HCT116 (cell line): Measurements from ENCODE around the gene MYO1G. TPM values are rescaled to one million over a fixed set of nuclear protein-coding genes. Genes with fewer than 3 reads are reported as not detected.

Source experiments
- ATAC-seq: fragments of 200-7000 bp; cut with Tn5 transposase; 2 replicates; pipeline ENCODE4 v1.9.1; 2020; ENCODE audit warnings: mild to moderate bottlenecking, moderate library complexity
- BruUV-seq: library from RNA; stranded (reverse); fragments of 400-500 nt; replicated peaks from 2 replicates; lab custom pipeline; 2021; lab: Mats Ljungman, UMichigan
- CTCF ChIA-PET: fragments of 300-600 bp; sonication (Branson Sonifier 250); formaldehyde crosslinking; loops from one replicate; lab custom pipeline; 2021; ENCODE audit warnings: antibody characterized with exemption; lab: Charles Lee
- POLR2A ChIA-PET: fragments of 300-600, 350-600 bp; sonication (Branson Sonifier 250); formaldehyde crosslinking; loops from one replicate; lab custom pipeline; 2021; ENCODE audit warnings: antibody characterized with exemption; lab: Charles Lee
- RAD21 ChIA-PET, 2 experiments: fragments of 300-600 bp; sonication (Branson Sonifier 250); formaldehyde crosslinking; loops; one replicate each; lab custom pipeline; 2023; ENCODE audit warnings: low total read pairs in 2 of 2; ENCODE audit not compliant: uncharacterized antibody in 2 of 2, unreplicated experiment in 2 of 2, low non-redundant PET in 1 of 2; lab: Charles Lee
- DNase-seq: peaks from one replicate; pipeline ENCODE4 v3.0.0-alpha.2; 2010; ENCODE audit warnings: low read depth, low spot score
- H2AFZ ChIP-seq: fragments of 200-600 bp; shearing (Covaris generic), sonication (generic); 2 replicates; pipeline ENCODE4 v1.6.1; 2017; ENCODE audit warnings: low read depth, mixed run types, mixed read lengths, antibody characterized with exemption, low read length; ENCODE audit not compliant: poor library complexity, severe bottlenecking
- H3K27ac ChIP-seq: 2 replicates; pipeline ENCODE4 v1.5.1; 2012; ENCODE audit warnings: low read depth, low read length
- H3K27me3 ChIP-seq: fragments of 200-600 bp; sonication (generic); 2 replicates; pipeline ENCODE4 v1.6.1; 2016; ENCODE audit warnings: mixed run types, low read length, mixed read lengths; ENCODE audit not compliant: insufficient read depth
- H3K36me3 ChIP-seq, 2 experiments: fragments of 200-500 bp in 1 of 2; fragments of 200-600 bp in 1 of 2; sonication (Bioruptor generic) in 1 of 2; sonication (generic) in 1 of 2; 2 replicates each; pipeline versions ENCODE4 v1.5.1 to v1.6.1; 2014 to 2016; ENCODE audit warnings: low read length in 2 of 2, inconsistent platforms in 1 of 2, mixed read lengths in 1 of 2, mixed run types in 1 of 2; ENCODE audit not compliant: insufficient read depth in 2 of 2, control insufficient read depth in 1 of 2
- H3K4me1 ChIP-seq, 2 experiments: fragments of 200-600 bp in 1 of 2; sonication (generic) in 1 of 2; 2 replicates each; pipeline versions ENCODE4 v1.5.1 to v1.6.1; 2012 to 2017; ENCODE audit warnings: low read length in 2 of 2, inconsistent platforms in 1 of 2, mild to moderate bottlenecking in 1 of 2, mixed read lengths in 1 of 2, mixed run types in 1 of 2, moderate library complexity in 1 of 2; ENCODE audit not compliant: insufficient read depth in 2 of 2, control insufficient read depth in 1 of 2
- H3K4me2 ChIP-seq: fragments of 200-600 bp; sonication (generic); 2 replicates; pipeline ENCODE4 v1.6.1; 2017; ENCODE audit warnings: mixed run types, low read length, mixed read lengths
- H3K4me3 ChIP-seq, 2 experiments: fragments of 200-600 bp in 1 of 2; sonication (generic) in 1 of 2; replicated peaks in 1 of 2; 2 replicates each; pipeline ENCODE4 v1.5.1; 2011 to 2016; ENCODE audit warnings: low read length in 2 of 2, control low read depth in 1 of 2, low read depth in 1 of 2, mild to moderate bottlenecking in 1 of 2, mixed read lengths in 1 of 2, mixed run types in 1 of 2
- H3K79me2 ChIP-seq: fragments of 200-600 bp; sonication (generic); 2 replicates; pipeline ENCODE4 v1.6.1; 2017; ENCODE audit warnings: mild to moderate bottlenecking, mixed run types, low read length, moderate library complexity, mixed read lengths; ENCODE audit not compliant: insufficient read depth
- H3K9ac ChIP-seq: fragments of 200-600 bp; sonication (generic); 2 replicates; pipeline ENCODE4 v1.6.1; 2016; ENCODE audit warnings: low read length, mixed read lengths
- H3K9me2 ChIP-seq: fragments of 200-600 bp; sonication (generic), shearing (Covaris generic); 2 replicates; pipeline ENCODE4 v1.6.1; 2017; ENCODE audit warnings: mixed run types, mild to moderate bottlenecking, moderate library complexity; ENCODE audit not compliant: insufficient read depth
- H3K9me3 ChIP-seq, 2 experiments: fragments of 200-500 bp in 1 of 2; fragments of 200-600 bp in 1 of 2; sonication (Bioruptor generic) in 1 of 2; sonication (generic) in 1 of 2; 2 replicates each; pipeline ENCODE4 v1.6.1; 2014 to 2017; ENCODE audit warnings: low read length in 2 of 2, mixed read lengths in 2 of 2, inconsistent platforms in 1 of 2, low read depth in 1 of 2, mild to moderate bottlenecking in 1 of 2, mixed run types in 1 of 2, moderate library complexity in 1 of 2; ENCODE audit not compliant: control insufficient read depth in 1 of 2, insufficient read depth in 1 of 2
- H4K20me1 ChIP-seq: fragments of 200-600 bp; sonication (generic), shearing (Covaris generic); 2 replicates; pipeline ENCODE4 v1.6.1; 2017; ENCODE audit warnings: mixed run types, mild to moderate bottlenecking, moderate library complexity; ENCODE audit not compliant: insufficient read depth
- CBX3 ChIP-seq: IDR thresholded peaks from 2 replicates; pipeline ENCODE4 v1.6.1; 2012; ENCODE audit warnings: low read depth
- CEBPB ChIP-seq: IDR thresholded peaks from 2 replicates; pipeline ENCODE4 v1.6.1; 2012; ENCODE audit warnings: low read depth
- EGR1 ChIP-seq: IDR thresholded peaks from 2 replicates; pipeline ENCODE4 v1.6.1; 2012; ENCODE audit warnings: low read depth
- EZH2 ChIP-seq: fragments of 200-600 bp; sonication (generic); IDR thresholded peaks from 2 replicates; pipeline ENCODE4 v1.6.1; 2017; ENCODE audit warnings: antibody characterized with exemption, mixed run types
- FOSL1 ChIP-seq: IDR thresholded peaks from 2 replicates; pipeline ENCODE4 v1.6.1; 2012; ENCODE audit warnings: low read depth
- JUND ChIP-seq: IDR thresholded peaks from 2 replicates; pipeline ENCODE4 v1.6.1; 2012
- POLR2A ChIP-seq: IDR thresholded peaks from 2 replicates; pipeline ENCODE4 v1.7.0; 2011; ENCODE audit warnings: borderline replicate concordance; ENCODE audit not compliant: insufficient read depth, insufficient read length; ENCODE audit errors: extremely low read depth
- POLR2AphosphoS5 ChIP-seq: IDR thresholded peaks from 2 replicates; pipeline ENCODE4 v1.6.1; 2011; ENCODE audit warnings: mild to moderate bottlenecking, low read depth, low read length, moderate library complexity
- SIN3A ChIP-seq: IDR thresholded peaks from 2 replicates; pipeline ENCODE4 v1.6.1; 2012; ENCODE audit warnings: low read depth
- SP1 ChIP-seq: IDR thresholded peaks from 2 replicates; pipeline ENCODE4 v1.6.1; 2012; ENCODE audit warnings: low read depth
- YY1 ChIP-seq: IDR thresholded peaks from 2 replicates; pipeline ENCODE4 v1.6.1; 2011; ENCODE audit warnings: low read length, low read depth, moderate library complexity, mild to moderate bottlenecking; ENCODE audit not compliant: insufficient replicate concordance; ENCODE audit errors: extremely low read depth
- ZNF274 ChIP-seq: fragments of 200-500 bp; sonication (Bioruptor generic); IDR thresholded peaks from 2 replicates; pipeline ENCODE4 v1.6.1; 2014; ENCODE audit warnings: mild to moderate bottlenecking, low read depth, low read length, inconsistent platforms
- intact Hi-C: fragments of 100-400 bp; cut with micrococcal nuclease; formaldehyde crosslinking; loops from 2 replicates; pipeline ENCODE4 v1.10.0; 2022
- total RNA-seq: library from RNA; stranded (reverse); gene quantifications from one replicate; pipeline ENCODE4 v1.2.1, GENCODE V29; 2021; ENCODE audit not compliant: unreplicated experiment
- TF ChIP-seq, protein P1 (sequence below): IDR thresholded peaks from 2 replicates; pipeline ENCODE4 v1.6.1; 2012
- TF ChIP-seq, protein P2 (sequence below), 3 experiments: fragments of 200-600 bp in 1 of 3; sonication (generic) in 1 of 3; IDR thresholded peaks in 2 of 3; conservative IDR thresholded peaks in 1 of 3; 2 replicates each; pipeline ENCODE4 v1.5.1; 2012 to 2017; ENCODE audit warnings: low read depth in 2 of 3, low read length in 2 of 3, antibody characterized with exemption in 1 of 3, borderline replicate concordance in 1 of 3, control low read depth in 1 of 3, mild to moderate bottlenecking in 1 of 3, mixed read lengths in 1 of 3, mixed run types in 1 of 3, moderate library complexity in 1 of 3; ENCODE audit not compliant: insufficient read depth in 1 of 3

The MYO1G gene
- total RNA-seq, 1 experiment from 2014 or later = 0.74 TPM

DNA sequence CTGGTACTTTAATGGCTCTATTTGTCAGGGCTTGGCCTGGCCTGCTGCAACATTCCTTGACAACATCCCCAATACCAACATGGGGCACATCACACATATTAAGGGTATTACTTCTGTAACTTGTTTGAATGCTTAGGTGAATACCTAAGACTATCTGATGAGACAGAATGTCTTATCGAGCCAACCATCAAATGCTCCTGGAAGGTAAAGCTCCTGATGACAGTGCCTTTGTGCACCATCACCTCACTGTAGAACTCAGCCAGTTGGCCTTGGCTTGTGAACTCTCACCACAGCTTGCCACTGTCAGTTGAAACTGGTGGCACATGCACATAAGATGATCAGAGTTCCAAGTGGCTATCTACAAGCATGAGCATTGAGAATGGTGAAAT lies 3.7 kb upstream of the MYO1G start:
- Histone ChIP-seq H3K27me3 (no peaks in the 10 kb centered on the region), H3K36me3 (peaks cover 25 to 44% of the 10 kb centered on the region in 2 experiments), H3K9me3 (no peaks in the 10 kb centered on the region), H3K79me2 (peaks cover 38% of the 10 kb centered on the region), H3K9ac (no peak overlapping the region), H3K4me1 (peaks cover 2 to 36% of the 10 kb centered on the region in 2 experiments; a peak in 3 of 4 replicates), H3K4me2 (no peak overlapping the region), H2AFZ (no peak overlapping the region), H4K20me1 (peaks cover 18% of the 10 kb centered on the region; the same call in 1 of the 2 replicates), H3K27ac (no peak overlapping the region), H3K4me3 (no peak overlapping the region), H3K9me2 (no peaks in the 10 kb centered on the region)
- ChIA-PET CTCF (interaction anchor here (0.7 kb wide), 1 partner anchor 153 kb away, joined by 4 read pairs; no protein-coding TSS in a partner anchor), POLR2A (interaction anchor here (0.7 to 2.2 kb wide), 4 partner anchors 9 to 893 kb away, joined by 3 to 10 read pairs (median 4); no protein-coding TSS in a partner anchor), RAD21 (no interaction called here)
- ATAC-seq (no peak), DNase-seq (no peak)
- TF ChIP-seq, protein P1, sequence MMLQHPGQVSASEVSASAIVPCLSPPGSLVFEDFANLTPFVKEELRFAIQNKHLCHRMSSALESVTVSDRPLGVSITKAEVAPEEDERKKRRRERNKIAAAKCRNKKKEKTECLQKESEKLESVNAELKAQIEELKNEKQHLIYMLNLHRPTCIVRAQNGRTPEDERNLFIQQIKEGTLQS = no peak
- TF ChIP-seq CEBPB = no peak
- no peak for TF ChIP-seq CBX3
- no peak for TF ChIP-seq EGR1
- no peak for TF ChIP-seq EZH2
- TF ChIP-seq SIN3A = no peak
- TF ChIP-seq YY1 = no peak
- no peak for TF ChIP-seq ZNF274
- no TSS peak for BruUV-seq
- intact Hi-C loops = no loop called here

DNA sequence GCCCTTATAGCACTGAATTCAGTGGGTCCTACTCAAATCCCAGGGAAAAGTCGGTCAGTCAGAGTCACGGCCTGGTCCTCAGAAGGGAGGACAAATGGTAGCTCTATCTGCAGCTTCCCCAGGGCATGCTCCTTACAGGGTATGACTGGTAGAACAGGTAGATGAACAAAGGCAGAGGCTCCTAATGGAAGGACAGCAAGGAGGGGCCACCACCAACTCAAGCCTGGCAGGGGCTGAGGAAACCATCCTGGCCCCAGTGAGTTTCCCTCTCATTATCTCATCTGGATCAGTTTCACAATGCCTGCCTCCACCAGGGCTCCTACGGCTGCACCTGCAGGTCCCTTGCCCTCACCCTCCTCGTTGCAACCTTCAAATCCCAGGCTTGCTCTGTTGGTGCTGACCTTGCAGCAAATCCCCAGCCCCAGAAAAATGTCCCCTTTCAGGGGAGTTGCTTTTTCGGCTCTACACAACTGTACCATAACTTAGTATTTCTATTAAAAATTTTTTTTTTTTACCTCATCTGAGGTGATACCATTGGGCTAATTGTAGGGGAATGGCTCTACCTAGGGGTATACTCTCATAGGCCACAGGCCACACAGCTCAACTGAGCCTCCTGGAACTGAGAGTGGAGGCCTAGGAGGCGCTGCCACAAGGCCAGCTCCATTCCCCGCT lies 2.4 kb upstream of the MYO1G start:
- Histone ChIP-seq H2AFZ (no peak overlapping the region), H3K9me2 (no peaks in the 10 kb centered on the region), H3K36me3 (peaks cover 25 to 43% of the 10 kb centered on the region in 2 experiments), H3K4me1 (peaks cover 0 to 28% of the 10 kb centered on the region in 2 experiments; a peak in 2 of 4 replicates), H3K9me3 (no peaks in the 10 kb centered on the region), H3K27me3 (no peaks in the 10 kb centered on the region), H3K4me2 (no peak overlapping the region), H4K20me1 (peaks cover 18% of the 10 kb centered on the region; the same call in 1 of the 2 replicates), H3K79me2 (peaks cover 35% of the 10 kb centered on the region), H3K9ac (no peak overlapping the region), H3K27ac (no peak overlapping the region), H3K4me3 (no peak overlapping the region)
- DNase-seq (no peak), ATAC-seq (peak; percentile 38)
- intact Hi-C loops = no loop called here
- ChIA-PET POLR2A (interaction anchor here (0.7 kb wide), 1 partner anchor 16 kb away, joined by 3 read pairs; no protein-coding TSS in a partner anchor), CTCF (no interaction called here), RAD21 (interaction anchor here in 1 of 2 experiments (0.7 kb wide), 1 partner anchor 374 kb away, joined by 3 read pairs; no protein-coding TSS in a partner anchor)
- BruUV-seq = no TSS peak
- TF ChIP-seq POLR2A (no peak), SP1 (no peak), JUND (no peak), POLR2AphosphoS5 (no peak), FOSL1 (no peak), EZH2 (no peak), SIN3A (no peak), CBX3 (no peak), YY1 (no peak)
- TF ChIP-seq, protein P2, sequence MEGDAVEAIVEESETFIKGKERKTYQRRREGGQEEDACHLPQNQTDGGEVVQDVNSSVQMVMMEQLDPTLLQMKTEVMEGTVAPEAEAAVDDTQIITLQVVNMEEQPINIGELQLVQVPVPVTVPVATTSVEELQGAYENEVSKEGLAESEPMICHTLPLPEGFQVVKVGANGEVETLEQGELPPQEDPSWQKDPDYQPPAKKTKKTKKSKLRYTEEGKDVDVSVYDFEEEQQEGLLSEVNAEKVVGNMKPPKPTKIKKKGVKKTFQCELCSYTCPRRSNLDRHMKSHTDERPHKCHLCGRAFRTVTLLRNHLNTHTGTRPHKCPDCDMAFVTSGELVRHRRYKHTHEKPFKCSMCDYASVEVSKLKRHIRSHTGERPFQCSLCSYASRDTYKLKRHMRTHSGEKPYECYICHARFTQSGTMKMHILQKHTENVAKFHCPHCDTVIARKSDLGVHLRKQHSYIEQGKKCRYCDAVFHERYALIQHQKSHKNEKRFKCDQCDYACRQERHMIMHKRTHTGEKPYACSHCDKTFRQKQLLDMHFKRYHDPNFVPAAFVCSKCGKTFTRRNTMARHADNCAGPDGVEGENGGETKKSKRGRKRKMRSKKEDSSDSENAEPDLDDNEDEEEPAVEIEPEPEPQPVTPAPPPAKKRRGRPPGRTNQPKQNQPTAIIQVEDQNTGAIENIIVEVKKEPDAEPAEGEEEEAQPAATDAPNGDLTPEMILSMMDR (IDR thresholded peaks at IDR 0.05 in 2 of 3, conservative IDR thresholded peaks at IDR 0.05 in 1 of 3; ENCODE audit: borderline replicate concordance in 1 of 3, insufficient read depth in 1 of 3, low read depth in 2 of 3, low read length in 2 of 3) = no peak
